ENCODE results near the gene ABCC4.

GRCh38 chr13:95247852-95248251 is 53.4 kb downstream of the ABCC4 start:
- TF ChIP-seq CTCF (IDR thresholded peaks at IDR 0.05) (no peak), POLR2A (IDR thresholded peaks at IDR 0.05) (no peak), POLR2AphosphoS5 (IDR thresholded peaks at IDR 0.05) (no peak), EP300 (IDR thresholded peaks at IDR 0.05; ENCODE audit: low read depth) (no peak)

Data from transverse colon (tissue), 4 donors.